GM19023 (cell line): ENCODE results near the gene SHISAL2A.

Experiments used
- ATAC-seq: cut with Tn5 transposase; IDR thresholded peaks from one replicate; pipeline ENCODE4 v1.9.1; 2021; ENCODE audit warnings: mild to moderate bottlenecking, moderate library complexity; ENCODE audit not compliant: unreplicated experiment

The SHISAL2A gene

GRCh38 chr1:52615489-52616042 lies 17.4 kb upstream of the SHISAL2A start:
- no peak for ATAC-seq

GRCh38 chr1:52621950-52622349 lies 11.0 kb upstream of the SHISAL2A start:
- no peak for ATAC-seq

- ATAC-seq = no peak
Observed at GRCh38 chr1:52623812-52624211, 9.2 kb upstream of the SHISAL2A start.

- ATAC-seq = no peak
Observed at GRCh38 chr1:52627028-52627427, 5.9 kb upstream of the SHISAL2A start.

GRCh38 chr1:52628614-52629324 lies 4.2 kb upstream of the SHISAL2A start:
- ATAC-seq = no peak

- no peak for ATAC-seq
Observed at GRCh38 chr1:52629325-52629643, 3.7 kb upstream of the SHISAL2A start.

GRCh38 chr1:52629667-52630066 lies 3.3 kb upstream of the SHISAL2A start:
- no peak for ATAC-seq

- no peak for ATAC-seq
Observed at GRCh38 chr1:52631759-52632331, 1.1 kb upstream of the SHISAL2A start.

- ATAC-seq = no peak
Observed at GRCh38 chr1:52633291-52633754, 355 bp downstream of the SHISAL2A start.

- no peak for ATAC-seq
Observed at GRCh38 chr1:52634111-52634510, 1.1 kb downstream of the SHISAL2A start.

- no peak for ATAC-seq
Observed at GRCh38 chr1:52635321-52636089, 2.5 kb downstream of the SHISAL2A start.

- ATAC-seq = peak; percentile 64
Observed at GRCh38 chr1:52636721-52637695, 4.0 kb downstream of the SHISAL2A start.

GRCh38 chr1:52637946-52638345 lies 5.0 kb downstream of the SHISAL2A start:
- ATAC-seq = no peak

- no peak for ATAC-seq
Observed at GRCh38 chr1:52640697-52641096, 7.7 kb downstream of the SHISAL2A start.

GRCh38 chr1:52641307-52641706 lies 8.3 kb downstream of the SHISAL2A start:
- no peak for ATAC-seq

- ATAC-seq = no peak
Observed at GRCh38 chr1:52645261-52645660, 12.3 kb downstream of the SHISAL2A start.

GRCh38 chr1:52651904-52652303 lies 18.9 kb downstream of the SHISAL2A start:
- no peak for ATAC-seq

GRCh38 chr1:52653207-52653849 lies 20.4 kb downstream of the SHISAL2A start:
- no peak for ATAC-seq

- ATAC-seq = no peak
Observed at GRCh38 chr1:52654063-52654462, 21.1 kb downstream of the SHISAL2A start.

- ATAC-seq = no peak
Observed at GRCh38 chr1:52657702-52658101, 24.7 kb downstream of the SHISAL2A start.
